K562 (cell line): ENCODE measurements around the gene ADTRP. TPM values are rescaled to one million over a fixed set of nuclear protein-coding genes. Genes with fewer than 3 reads are reported as not detected.

Experiments used
- ADNP ChIP-seq: fragments of 200-800 bp; sonication (Bioruptor generic); IDR thresholded peaks from 2 replicates; pipeline ENCODE4 v1.6.1; 2016; ENCODE audit warnings: missing genetic modification characterization, missing compliant biosample characterization
- COPS2 ChIP-seq: fragments of 450-650 bp; conservative IDR thresholded peaks from 2 replicates; pipeline ENCODE4 v1.6.1; 2016; ENCODE audit warnings: mild to moderate bottlenecking, moderate library complexity
- GABPB1 ChIP-seq: sonication (generic); formaldehyde crosslinking; IDR thresholded peaks from 2 replicates; pipeline ENCODE4 v1.8.0; 2022; ENCODE audit warnings: mild to moderate bottlenecking, missing genetic modification reagents
- L3MBTL2 ChIP-seq: fragments of 450-650 bp; IDR thresholded peaks from 2 replicates; pipeline ENCODE4 v1.6.1; 2016; ENCODE audit warnings: mild to moderate bottlenecking, moderate library complexity
- NR3C1 ChIP-seq: sonication (generic); formaldehyde crosslinking; IDR thresholded peaks from 2 replicates; pipeline ENCODE4 v1.8.1; 2022; ENCODE audit warnings: missing genetic modification reagents
- PHF20 ChIP-seq: fragments of 450-650 bp; IDR thresholded peaks from 2 replicates; pipeline ENCODE4 v1.6.1; 2018; ENCODE audit not compliant: partially characterized antibody
- PHF8 ChIP-seq: fragments of 200-600 bp; sonication (generic); IDR thresholded peaks from 2 replicates; pipeline ENCODE4 v1.6.1; 2012; ENCODE audit warnings: mixed run types, mild to moderate bottlenecking, inconsistent platforms, low read length, moderate library complexity, borderline replicate concordance
- PRDM10 ChIP-seq: fragments of 450-650 bp; IDR thresholded peaks from 2 replicates; pipeline ENCODE4 v1.6.1; 2018; ENCODE audit not compliant: partially characterized antibody
- PTRF ChIP-seq: fragments of 450-650 bp; IDR thresholded peaks from 2 replicates; pipeline ENCODE4 v1.6.1; 2016; ENCODE audit warnings: mild to moderate bottlenecking, missing genetic modification characterization, missing compliant biosample characterization
- RCOR1 ChIP-seq, 2 experiments: IDR thresholded peaks; 2 replicates each; pipeline ENCODE4 v1.6.1; 2012; ENCODE audit warnings: low read depth in 2 of 2, low read length in 2 of 2, borderline replicate concordance in 1 of 2, improper control_type of control experiment in 1 of 2
- SAFB2 ChIP-seq: fragments of 200-400 bp; formaldehyde crosslinking; IDR thresholded peaks from 2 replicates; pipeline ENCODE4 v1.6.1; 2018; ENCODE audit warnings: borderline replicate concordance, low read length, low read depth, moderate library complexity; ENCODE audit not compliant: severe bottlenecking
- SMARCB1 ChIP-seq: IDR thresholded peaks from 2 replicates; pipeline ENCODE4 v1.6.1; 2011; ENCODE audit warnings: improper control_type of control experiment, low read depth; ENCODE audit not compliant: insufficient read length
- SOX6 ChIP-seq: fragments of 450-650 bp; IDR thresholded peaks from 2 replicates; pipeline ENCODE4 v1.6.1; 2014; ENCODE audit warnings: mild to moderate bottlenecking
- TARDBP ChIP-seq: fragments of 450-650 bp; IDR thresholded peaks from 2 replicates; pipeline ENCODE4 v1.6.1; 2016
- TBP ChIP-seq: optimal IDR thresholded peaks from 2 replicates; pipeline ENCODE3; 2011; ENCODE audit warnings: low read depth, low read length, improper control_type of control experiment
- U2AF2 ChIP-seq: fragments of 200-400 bp; formaldehyde crosslinking; optimal IDR thresholded peaks from 2 replicates; pipeline ENCODE3; 2017; ENCODE audit warnings: low read depth, mild to moderate bottlenecking, low read length
- ZBTB8A ChIP-seq: fragments of 450-650 bp; IDR thresholded peaks from 2 replicates; pipeline ENCODE4 v1.6.1; 2018; ENCODE audit warnings: mild to moderate bottlenecking, moderate library complexity; ENCODE audit not compliant: partially characterized antibody
- ZKSCAN1 ChIP-seq: fragments of 150-350 bp; IDR thresholded peaks from 2 replicates; pipeline ENCODE4 v1.6.1; 2016; ENCODE audit warnings: low read depth, low read length
- ZNF134 ChIP-seq: fragments of 250-450 bp; sonication (Bioruptor Pico); conservative IDR thresholded peaks from 2 replicates; pipeline ENCODE4 v1.4.0; 2020
- ZNF146 ChIP-seq: IDR thresholded peaks from one replicate; pipeline ENCODE4 v1.6.1; 2018; ENCODE audit warnings: missing compliant biosample characterization; ENCODE audit not compliant: unreplicated experiment
- ZNF408 ChIP-seq: fragments of 250-450 bp; sonication (Bioruptor Pico); IDR thresholded peaks from 2 replicates; pipeline ENCODE4 v1.4.0; 2020; ENCODE audit warnings: low read depth, mild to moderate bottlenecking, moderate library complexity
- ZNF444 ChIP-seq: fragments of 250-450 bp; sonication (Bioruptor Pico); IDR thresholded peaks from 2 replicates; pipeline ENCODE4 v1.4.0; 2020; ENCODE audit warnings: mild to moderate bottlenecking, moderate library complexity
- ZNF707 ChIP-seq: fragments of 250-450 bp; sonication (Bioruptor Pico); conservative IDR thresholded peaks from 2 replicates; pipeline ENCODE4 v1.8.0; 2022; ENCODE audit warnings: inconsistent platforms, mild to moderate bottlenecking, moderate library complexity
- ZNF764 ChIP-seq: fragments of 250-450 bp; sonication (Bioruptor Pico); IDR thresholded peaks from 2 replicates; pipeline ENCODE4 v1.4.0; 2020; ENCODE audit warnings: low read depth, mild to moderate bottlenecking, moderate library complexity
- ZSCAN29 ChIP-seq: fragments of 450-650 bp; IDR thresholded peaks from 2 replicates; pipeline ENCODE4 v1.6.1; 2017
- polyA plus RNA-seq, 8 experiments: library from polyadenylated mRNA; depleted of rRNA in 4 of 8; stranded (reverse) in 5 of 8; unstranded in 3 of 8; fragments of >200 nt; fragmentation: Nextera tagmentation in 2 of 8; fragmentation: Illumina TruSeq in 1 of 8; extraction: Ambion mirVana in 2 of 8; extraction: Trizol in 1 of 8; gene quantifications; 2 replicates each; pipeline versions ENCODE4 v1.2.1 to v1.2.3, GENCODE V29; 2011 to 2014; ENCODE audit warnings: inconsistent platforms in 1 of 8, missing spikeins in 1 of 8
- total RNA-seq, 7 experiments: library from RNA; depleted of rRNA in 6 of 7; stranded (reverse); fragments of >200 nt in 6 of 7; fragmentation: Illumina TruSeq in 2 of 7; extraction: Trizol in 2 of 7; gene quantifications; 2 replicates each; pipeline versions ENCODE4 v1.2.1 to v1.2.3, GENCODE V29; 2011 to 2021; ENCODE audit warnings: low replicate concordance in 1 of 7
- TF ChIP-seq, protein P1 (sequence below): sonication (generic); formaldehyde crosslinking; IDR thresholded peaks from 2 replicates; pipeline ENCODE4 v1.8.1; 2022; ENCODE audit warnings: missing genetic modification reagents

ADTRP gene
- total and polyA plus RNA-seq, 9 of the 15 experiments (the other 6 are each of a cell fraction or from before 2014, with no cell fraction given): 7.4 to 24.0 (median 13.6) TPM

DNA sequence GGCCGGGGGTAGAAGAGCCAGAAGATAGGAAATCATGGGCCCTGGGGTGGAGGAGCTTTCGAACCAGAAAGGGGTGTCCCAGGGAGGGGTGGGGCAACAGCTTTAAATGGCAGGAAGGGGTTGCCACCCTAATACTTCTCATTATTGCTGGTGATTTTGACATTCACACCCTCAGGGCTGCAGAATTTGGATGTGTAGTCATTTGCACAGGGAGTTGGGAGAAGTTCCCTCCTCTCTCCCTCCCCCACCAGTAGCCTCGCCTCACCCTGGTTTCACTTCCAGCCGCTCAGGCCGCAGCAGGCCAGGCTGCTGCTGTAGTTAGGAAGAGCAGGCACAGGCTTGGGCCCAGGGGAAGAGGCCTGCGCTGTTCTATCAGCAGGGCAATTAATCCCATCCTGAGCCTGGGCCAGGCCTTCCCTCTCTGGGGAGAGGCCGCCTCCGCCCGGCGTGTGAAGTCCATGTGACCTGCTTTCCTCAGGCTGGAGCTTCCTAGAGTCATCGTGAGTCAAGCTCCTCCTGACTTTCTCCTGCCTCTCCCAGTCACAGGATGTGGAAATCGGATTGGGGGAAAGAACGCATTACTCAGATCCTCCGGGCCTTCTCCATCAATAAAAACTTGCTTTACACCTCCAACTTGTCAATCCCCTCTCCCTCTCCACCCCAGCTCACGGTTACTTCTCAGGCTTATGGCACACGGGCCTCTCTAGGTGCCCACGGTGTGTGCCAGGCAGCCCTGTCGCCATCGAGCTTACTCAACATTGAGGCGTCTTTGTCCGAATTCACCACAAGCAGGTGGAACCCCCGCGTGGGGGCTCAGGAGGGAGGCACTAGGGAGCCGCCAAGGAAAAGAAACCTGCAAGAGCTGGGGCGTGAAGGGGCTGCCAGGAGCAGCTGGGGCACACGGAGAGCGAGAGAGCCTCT, 7.8 kb downstream of the ADTRP start (continued):
- TF ChIP-seq U2AF2 (no peak), GABPB1 (CRISPR knock-in tag) (no peak), ZNF764 (CRISPR knock-in tag) (no peak), L3MBTL2 (peak; percentile 91), ZNF146 (CRISPR knock-in tag) (no peak), NR3C1 (CRISPR knock-in tag) (0 out of 2 replicates have a peak, but pooled peaks have one; percentile 35), ZKSCAN1 (no peak), ZNF444 (CRISPR knock-in tag) (no peak), TBP (no peak), PHF20 (no peak), RCOR1 (IDR thresholded peaks at IDR 0.05; ENCODE audit: borderline replicate concordance in 1 of 2, low read depth in 2 of 2, low read length in 2 of 2) (0 out of 4 replicates have a peak, but pooled peaks of 1 of the 2 experiments have one; percentile 18), SOX6 (no peak), ADNP (tag) (no peak), ZSCAN29 (no peak), PRDM10 (peak; percentile 91), COPS2 (no peak), ZNF134 (CRISPR knock-in tag) (no peak), SAFB2 (no peak), ZNF408 (no peak), ZNF707 (CRISPR knock-in tag) (no peak), PTRF (tag) (no peak), PHF8 (no peak), TARDBP (no peak), ZBTB8A (no peak), SMARCB1 (no peak)
- TF ChIP-seq, protein P1, sequence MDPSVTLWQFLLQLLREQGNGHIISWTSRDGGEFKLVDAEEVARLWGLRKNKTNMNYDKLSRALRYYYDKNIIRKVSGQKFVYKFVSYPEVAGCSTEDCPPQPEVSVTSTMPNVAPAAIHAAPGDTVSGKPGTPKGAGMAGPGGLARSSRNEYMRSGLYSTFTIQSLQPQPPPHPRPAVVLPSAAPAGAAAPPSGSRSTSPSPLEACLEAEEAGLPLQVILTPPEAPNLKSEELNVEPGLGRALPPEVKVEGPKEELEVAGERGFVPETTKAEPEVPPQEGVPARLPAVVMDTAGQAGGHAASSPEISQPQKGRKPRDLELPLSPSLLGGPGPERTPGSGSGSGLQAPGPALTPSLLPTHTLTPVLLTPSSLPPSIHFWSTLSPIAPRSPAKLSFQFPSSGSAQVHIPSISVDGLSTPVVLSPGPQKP (CRISPR knock-in tag): no peak
